ENCODE measurements around the gene RUNX1.

GRCh38 chr21:34874684-34875513 is 174.2 kb downstream of the RUNX1 start:
- TF ChIP-seq, protein P1, sequence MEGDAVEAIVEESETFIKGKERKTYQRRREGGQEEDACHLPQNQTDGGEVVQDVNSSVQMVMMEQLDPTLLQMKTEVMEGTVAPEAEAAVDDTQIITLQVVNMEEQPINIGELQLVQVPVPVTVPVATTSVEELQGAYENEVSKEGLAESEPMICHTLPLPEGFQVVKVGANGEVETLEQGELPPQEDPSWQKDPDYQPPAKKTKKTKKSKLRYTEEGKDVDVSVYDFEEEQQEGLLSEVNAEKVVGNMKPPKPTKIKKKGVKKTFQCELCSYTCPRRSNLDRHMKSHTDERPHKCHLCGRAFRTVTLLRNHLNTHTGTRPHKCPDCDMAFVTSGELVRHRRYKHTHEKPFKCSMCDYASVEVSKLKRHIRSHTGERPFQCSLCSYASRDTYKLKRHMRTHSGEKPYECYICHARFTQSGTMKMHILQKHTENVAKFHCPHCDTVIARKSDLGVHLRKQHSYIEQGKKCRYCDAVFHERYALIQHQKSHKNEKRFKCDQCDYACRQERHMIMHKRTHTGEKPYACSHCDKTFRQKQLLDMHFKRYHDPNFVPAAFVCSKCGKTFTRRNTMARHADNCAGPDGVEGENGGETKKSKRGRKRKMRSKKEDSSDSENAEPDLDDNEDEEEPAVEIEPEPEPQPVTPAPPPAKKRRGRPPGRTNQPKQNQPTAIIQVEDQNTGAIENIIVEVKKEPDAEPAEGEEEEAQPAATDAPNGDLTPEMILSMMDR (conservative IDR thresholded peaks at IDR 0.05): no peak
- no peak for TF ChIP-seq ZFX (IDR thresholded peaks at IDR 0.05)

All from C4-2B (cell line).